ENCODE data around the gene IGFBP7.

Gene IGFBP7

GRCh38 chr4:57041020-57041419 lies 69.2 kb downstream of the IGFBP7 start:
- no peak overlapping the region for H3K4me2 ChIP-seq (ENCODE audit: low read depth, low read length)
- H2AFZ ChIP-seq (ENCODE audit: low read length): no peak overlapping the region
- no peak for TF ChIP-seq EZH2 (optimal IDR thresholded peaks at IDR 0.05; ENCODE audit: low read depth, low read length)
- no peak for TF ChIP-seq EZH2phosphoT487 (IDR thresholded peaks at IDR 0.05; ENCODE audit: low read length)
- TF ChIP-seq CTCF (IDR thresholded peaks at IDR 0.05; ENCODE audit: low read length): no peak
- H3F3A ChIP-seq (ENCODE audit: insufficient read depth, low read length): no peaks in the 10 kb centered on the region
- H3K4me3 ChIP-seq (ENCODE audit: low read length): no peak overlapping the region
- no peak overlapping the region for H3K27ac ChIP-seq (ENCODE audit: low read length)
- no peaks in the 10 kb centered on the region for H3K9me3 ChIP-seq (replicated peaks; ENCODE audit: insufficient read depth, low read length)
- no peaks in the 10 kb centered on the region for H3K79me2 ChIP-seq (ENCODE audit: low read length)
- H3K27me3 ChIP-seq (replicated peaks; ENCODE audit: insufficient read depth, low read length): no peaks in the 10 kb centered on the region
- no peaks in the 10 kb centered on the region for H3K9me2 ChIP-seq (replicated peaks; ENCODE audit: insufficient read depth, low read length)
- no peak for DNase-seq
- no peaks in the 10 kb centered on the region for H3K4me1 ChIP-seq (ENCODE audit: low read length)
- H3K9ac ChIP-seq (ENCODE audit: low read length): no peak overlapping the region
- no peaks in the 10 kb centered on the region for H3K36me3 ChIP-seq (replicated peaks; ENCODE audit: insufficient read depth, low read length)
- no peaks in the 10 kb centered on the region for H4K20me1 ChIP-seq (ENCODE audit: insufficient read depth, low read length)

- Histone ChIP-seq H2AFZ (ENCODE audit: low read length) (no peak overlapping the region), H3K27ac (ENCODE audit: low read length) (no peak overlapping the region), H3K9me2 (replicated peaks; ENCODE audit: insufficient read depth, low read length) (no peaks in the 10 kb centered on the region), H3K9ac (ENCODE audit: low read length) (no peak overlapping the region), H3K79me2 (ENCODE audit: low read length) (no peaks in the 10 kb centered on the region), H3K4me3 (ENCODE audit: low read length) (no peak overlapping the region), H3K27me3 (replicated peaks; ENCODE audit: insufficient read depth, low read length) (no peaks in the 10 kb centered on the region), H3K4me1 (ENCODE audit: low read length) (no peaks in the 10 kb centered on the region), H3K4me2 (ENCODE audit: low read depth, low read length) (no peak overlapping the region), H3K36me3 (replicated peaks; ENCODE audit: insufficient read depth, low read length) (no peaks in the 10 kb centered on the region), H3K9me3 (replicated peaks; ENCODE audit: insufficient read depth, low read length) (no peaks in the 10 kb centered on the region), H3F3A (ENCODE audit: insufficient read depth, low read length) (no peaks in the 10 kb centered on the region), H4K20me1 (ENCODE audit: insufficient read depth, low read length) (no peaks in the 10 kb centered on the region)
- TF ChIP-seq CTCF (IDR thresholded peaks at IDR 0.05; ENCODE audit: low read length) (no peak), EZH2phosphoT487 (IDR thresholded peaks at IDR 0.05; ENCODE audit: low read length) (no peak)
- DNase-seq: no peak
Observed at GRCh38 chr4:57040510-57040909, 69.7 kb downstream of the IGFBP7 start.

GRCh38 chr4:57039345-57039744 lies 70.8 kb downstream of the IGFBP7 start:
- Histone ChIP-seq H3K27ac (ENCODE audit: low read length) (no peak overlapping the region), H3K79me2 (ENCODE audit: low read length) (no peaks in the 10 kb centered on the region), H3K36me3 (replicated peaks; ENCODE audit: insufficient read depth, low read length) (no peaks in the 10 kb centered on the region), H3F3A (ENCODE audit: insufficient read depth, low read length) (no peaks in the 10 kb centered on the region), H2AFZ (ENCODE audit: low read length) (no peak overlapping the region), H3K4me2 (ENCODE audit: low read depth, low read length) (no peak overlapping the region), H3K27me3 (replicated peaks; ENCODE audit: insufficient read depth, low read length) (no peaks in the 10 kb centered on the region), H3K9me3 (replicated peaks; ENCODE audit: insufficient read depth, low read length) (no peaks in the 10 kb centered on the region), H3K9ac (ENCODE audit: low read length) (no peak overlapping the region), H3K4me3 (ENCODE audit: low read length) (no peak overlapping the region), H3K9me2 (replicated peaks; ENCODE audit: insufficient read depth, low read length) (no peaks in the 10 kb centered on the region), H3K4me1 (ENCODE audit: low read length) (no peaks in the 10 kb centered on the region), H4K20me1 (ENCODE audit: insufficient read depth, low read length) (no peaks in the 10 kb centered on the region)
- no peak for DNase-seq
- TF ChIP-seq CTCF (IDR thresholded peaks at IDR 0.05; ENCODE audit: low read length) (no peak), EZH2phosphoT487 (IDR thresholded peaks at IDR 0.05; ENCODE audit: low read length) (no peak), EZH2 (optimal IDR thresholded peaks at IDR 0.05; ENCODE audit: low read depth, low read length) (no peak)

All from MM.1S (cell line).